ENCODE data around the gene CDC20B.

DNA sequence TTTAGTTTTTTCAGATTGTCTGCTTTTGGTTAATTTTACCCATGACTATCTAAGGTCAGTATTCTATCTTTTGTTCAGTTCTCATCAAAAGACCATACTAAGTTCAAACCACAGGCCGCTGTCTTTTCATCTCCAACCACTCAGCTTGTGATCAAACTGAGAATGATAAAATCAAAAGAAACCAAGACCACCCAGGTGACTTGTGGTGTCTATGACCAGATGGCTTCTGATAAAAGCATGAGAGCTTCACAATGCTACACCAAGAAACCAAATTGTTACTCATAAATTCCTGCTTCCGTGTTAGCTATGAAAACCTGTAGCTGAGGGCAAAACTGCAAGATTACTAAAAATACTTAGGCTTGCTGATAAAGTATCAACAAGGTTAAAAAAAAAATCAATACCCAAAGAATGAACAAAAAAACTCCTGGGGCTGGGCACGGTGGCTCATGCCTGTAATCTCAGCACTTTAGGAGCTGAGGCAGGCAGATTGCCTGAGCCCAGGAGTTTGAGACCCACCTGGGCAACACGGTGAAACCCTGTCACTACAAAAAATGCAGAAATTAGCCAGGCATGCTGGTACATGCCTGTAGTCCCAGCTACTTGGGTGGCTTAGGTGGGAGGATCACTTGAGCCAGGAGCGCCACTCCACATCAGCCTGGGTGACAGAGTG is 38.8 kb downstream of the CDC20B start:
- TF ChIP-seq TAF1 (conservative IDR thresholded peaks at IDR 0.05) (no peak), YY1 (IDR thresholded peaks at IDR 0.05) (no peak), RXRA (IDR thresholded peaks at IDR 0.05) (no peak), RAD21 (IDR thresholded peaks at IDR 0.05) (no peak), FOXA2 (IDR thresholded peaks at IDR 0.05) (no peak), GABPA (IDR thresholded peaks at IDR 0.05 in 1 of 2, conservative IDR thresholded peaks at IDR 0.05 in 1 of 2) (no peak), EGR1 (IDR thresholded peaks at IDR 0.05; ENCODE audit: low read depth in 2 of 2) (no peak)
- TF ChIP-seq, protein P1, sequence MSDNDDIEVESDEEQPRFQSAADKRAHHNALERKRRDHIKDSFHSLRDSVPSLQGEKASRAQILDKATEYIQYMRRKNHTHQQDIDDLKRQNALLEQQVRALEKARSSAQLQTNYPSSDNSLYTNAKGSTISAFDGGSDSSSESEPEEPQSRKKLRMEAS (IDR thresholded peaks at IDR 0.05): no peak
- TF ChIP-seq, protein P2, sequence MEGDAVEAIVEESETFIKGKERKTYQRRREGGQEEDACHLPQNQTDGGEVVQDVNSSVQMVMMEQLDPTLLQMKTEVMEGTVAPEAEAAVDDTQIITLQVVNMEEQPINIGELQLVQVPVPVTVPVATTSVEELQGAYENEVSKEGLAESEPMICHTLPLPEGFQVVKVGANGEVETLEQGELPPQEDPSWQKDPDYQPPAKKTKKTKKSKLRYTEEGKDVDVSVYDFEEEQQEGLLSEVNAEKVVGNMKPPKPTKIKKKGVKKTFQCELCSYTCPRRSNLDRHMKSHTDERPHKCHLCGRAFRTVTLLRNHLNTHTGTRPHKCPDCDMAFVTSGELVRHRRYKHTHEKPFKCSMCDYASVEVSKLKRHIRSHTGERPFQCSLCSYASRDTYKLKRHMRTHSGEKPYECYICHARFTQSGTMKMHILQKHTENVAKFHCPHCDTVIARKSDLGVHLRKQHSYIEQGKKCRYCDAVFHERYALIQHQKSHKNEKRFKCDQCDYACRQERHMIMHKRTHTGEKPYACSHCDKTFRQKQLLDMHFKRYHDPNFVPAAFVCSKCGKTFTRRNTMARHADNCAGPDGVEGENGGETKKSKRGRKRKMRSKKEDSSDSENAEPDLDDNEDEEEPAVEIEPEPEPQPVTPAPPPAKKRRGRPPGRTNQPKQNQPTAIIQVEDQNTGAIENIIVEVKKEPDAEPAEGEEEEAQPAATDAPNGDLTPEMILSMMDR (IDR thresholded peaks at IDR 0.05; ENCODE audit: low read depth, low read length, missing input control): no peak
- TF ChIP-seq, protein P3, sequence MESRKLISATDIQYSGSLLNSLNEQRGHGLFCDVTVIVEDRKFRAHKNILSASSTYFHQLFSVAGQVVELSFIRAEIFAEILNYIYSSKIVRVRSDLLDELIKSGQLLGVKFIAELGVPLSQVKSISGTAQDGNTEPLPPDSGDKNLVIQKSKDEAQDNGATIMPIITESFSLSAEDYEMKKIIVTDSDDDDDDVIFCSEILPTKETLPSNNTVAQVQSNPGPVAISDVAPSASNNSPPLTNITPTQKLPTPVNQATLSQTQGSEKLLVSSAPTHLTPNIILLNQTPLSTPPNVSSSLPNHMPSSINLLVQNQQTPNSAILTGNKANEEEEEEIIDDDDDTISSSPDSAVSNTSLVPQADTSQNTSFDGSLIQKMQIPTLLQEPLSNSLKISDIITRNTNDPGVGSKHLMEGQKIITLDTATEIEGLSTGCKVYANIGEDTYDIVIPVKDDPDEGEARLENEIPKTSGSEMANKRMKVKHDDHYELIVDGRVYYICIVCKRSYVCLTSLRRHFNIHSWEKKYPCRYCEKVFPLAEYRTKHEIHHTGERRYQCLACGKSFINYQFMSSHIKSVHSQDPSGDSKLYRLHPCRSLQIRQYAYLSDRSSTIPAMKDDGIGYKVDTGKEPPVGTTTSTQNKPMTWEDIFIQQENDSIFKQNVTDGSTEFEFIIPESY (IDR thresholded peaks at IDR 0.05): no peak

Data from liver (tissue), 3 donors.